ENCODE data around the gene CLASP1.
"Not testable (repeated sequence)": the region's sequence is repeated elsewhere in the genome, so short reads cannot be mapped to it uniquely, and the experiment has no call there.

The CLASP1 gene

DNA sequence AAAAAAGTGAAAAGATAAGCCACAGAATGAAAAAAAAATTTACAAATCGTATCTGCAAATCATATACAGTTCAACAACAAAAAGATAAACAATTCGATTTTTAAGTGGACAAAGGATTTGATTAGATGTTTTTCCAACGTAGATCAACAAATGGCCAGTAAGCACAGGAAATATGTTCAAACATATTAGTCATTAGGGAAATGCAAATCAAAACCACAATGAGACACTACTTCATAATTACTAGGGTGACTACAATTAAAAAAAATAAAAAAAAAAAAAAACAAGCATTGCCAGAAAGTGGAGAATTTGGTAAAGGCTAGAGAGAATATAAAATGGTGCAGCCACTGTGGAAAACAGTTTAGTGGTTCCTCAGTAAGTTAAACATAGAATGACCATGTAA lies 156.9 kb downstream of the CLASP1 start:
- DNase-seq, result no peak

DNA sequence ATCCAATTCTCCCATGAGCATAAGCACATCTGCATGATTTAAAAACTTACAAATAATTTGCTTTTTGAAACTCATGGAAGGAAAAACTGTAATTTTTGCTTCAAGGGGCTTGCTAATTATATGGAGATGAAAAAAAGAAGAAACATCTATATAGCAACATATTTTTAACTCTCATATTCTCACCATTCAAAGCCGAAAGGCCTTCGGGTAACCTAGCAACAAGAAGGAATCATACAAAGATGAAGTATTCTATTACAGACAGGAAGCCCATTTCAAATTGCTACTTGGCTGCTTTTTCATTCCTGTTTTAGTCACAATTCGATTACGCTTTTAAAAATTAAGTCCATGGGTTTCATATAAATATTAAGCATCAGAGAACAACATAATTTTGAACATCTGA lies 157.7 kb downstream of the CLASP1 start:
- DNase-seq, result no peak

DNA sequence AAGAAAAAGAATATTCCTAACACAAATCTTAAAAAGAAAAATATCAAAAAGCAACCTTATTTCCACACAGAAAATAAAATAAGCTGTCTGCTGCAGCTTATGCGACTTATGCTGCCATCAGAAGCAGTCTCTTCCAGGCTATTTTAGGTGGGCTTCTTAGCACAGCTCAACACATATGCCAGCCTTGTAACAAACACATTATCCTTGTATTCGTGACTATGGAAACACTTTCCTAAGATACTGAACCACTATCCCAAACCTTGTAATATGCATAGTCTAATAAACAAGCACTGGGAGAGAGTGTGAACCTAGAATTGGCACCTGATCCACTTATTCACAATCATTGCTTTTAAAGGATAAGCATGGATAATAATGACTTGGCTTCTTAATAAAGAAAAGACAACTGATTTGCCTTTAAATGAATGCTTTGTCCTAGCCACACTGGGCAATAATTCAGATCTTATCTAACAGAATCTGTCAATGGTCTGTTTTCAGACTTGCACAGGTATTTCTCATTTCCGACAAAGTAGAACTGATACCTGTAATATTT lies 158.6 kb downstream of the CLASP1 start:
- DNase-seq, result no peak

DNA sequence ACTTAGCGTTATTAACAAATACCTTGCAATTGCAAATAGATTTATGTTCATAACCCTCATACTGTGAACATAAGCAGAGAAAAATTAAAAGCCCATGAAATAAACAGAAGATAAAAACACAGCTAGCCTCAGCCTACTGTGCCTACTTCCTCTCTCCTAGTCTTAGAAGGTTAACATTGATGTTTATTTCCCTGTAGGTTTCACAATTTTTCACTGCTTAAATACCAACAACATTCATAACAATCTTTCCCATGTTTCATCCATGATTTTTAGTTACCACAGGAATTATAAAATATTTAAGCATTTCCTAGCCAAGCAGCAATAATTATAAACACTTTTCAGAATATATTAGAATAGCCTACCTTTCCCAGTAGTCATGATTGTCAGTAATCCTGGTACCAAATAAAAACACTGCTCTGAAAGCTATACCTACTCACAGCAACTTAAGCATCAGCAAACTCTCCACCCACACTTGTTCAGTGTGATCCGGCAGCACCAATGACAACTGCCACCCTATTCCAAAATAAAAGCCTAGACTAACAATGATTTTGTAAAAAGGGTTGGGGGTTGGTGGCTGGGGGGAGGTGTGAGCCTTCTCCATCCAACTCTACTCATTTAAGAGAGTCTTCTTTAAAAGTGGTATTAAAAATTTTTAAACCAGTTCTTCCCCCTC lies 159.2 kb downstream of the CLASP1 start:
- no peak for DNase-seq

DNA sequence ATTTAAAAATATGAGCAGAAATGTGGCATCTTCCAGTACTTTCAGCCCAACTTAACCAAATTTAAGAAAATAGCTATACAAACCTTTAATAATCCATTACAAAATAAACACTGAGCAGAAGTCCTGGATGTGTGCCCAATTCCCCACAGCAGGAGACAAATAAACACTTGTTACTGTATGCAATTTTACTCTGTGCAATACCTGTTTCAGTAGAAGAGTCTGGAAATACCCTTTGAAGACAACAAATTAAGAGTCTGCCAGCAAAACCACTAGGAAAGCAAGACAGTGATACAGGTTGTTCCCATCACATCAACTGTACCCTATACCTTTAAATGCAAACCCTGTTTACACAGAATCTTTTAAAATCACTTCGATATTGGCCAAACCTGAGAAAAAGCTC lies 160.0 kb downstream of the CLASP1 start:
- no peak for DNase-seq

DNA sequence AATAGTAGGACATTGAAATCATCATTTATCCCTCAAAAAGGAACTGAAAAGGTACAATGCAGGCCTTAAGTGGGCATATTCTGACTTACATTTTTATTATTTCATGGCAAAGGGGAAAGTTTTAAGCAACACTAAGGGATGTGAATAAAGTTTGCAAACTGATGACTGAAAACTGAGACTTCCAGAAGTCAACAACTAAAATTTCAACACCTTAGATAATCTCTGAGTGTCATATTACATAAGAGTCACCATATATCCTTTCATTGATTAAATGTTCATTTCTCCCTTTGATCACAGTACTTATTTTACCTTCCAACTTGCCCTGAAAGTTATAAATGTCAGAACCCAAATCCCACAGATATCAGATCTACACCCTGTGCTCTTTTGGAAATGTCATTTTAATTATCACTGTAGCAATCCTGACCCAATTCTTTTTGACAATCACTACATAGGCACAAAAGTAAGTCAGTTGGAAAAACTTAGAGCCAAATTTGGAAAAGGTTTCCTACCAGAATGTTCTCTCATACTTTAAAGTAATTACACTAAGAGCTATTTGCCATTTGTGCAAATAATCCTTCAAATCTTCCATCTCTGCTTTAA lies 163.0 kb downstream of the CLASP1 start:
- DNase-seq, result no peak

DNA sequence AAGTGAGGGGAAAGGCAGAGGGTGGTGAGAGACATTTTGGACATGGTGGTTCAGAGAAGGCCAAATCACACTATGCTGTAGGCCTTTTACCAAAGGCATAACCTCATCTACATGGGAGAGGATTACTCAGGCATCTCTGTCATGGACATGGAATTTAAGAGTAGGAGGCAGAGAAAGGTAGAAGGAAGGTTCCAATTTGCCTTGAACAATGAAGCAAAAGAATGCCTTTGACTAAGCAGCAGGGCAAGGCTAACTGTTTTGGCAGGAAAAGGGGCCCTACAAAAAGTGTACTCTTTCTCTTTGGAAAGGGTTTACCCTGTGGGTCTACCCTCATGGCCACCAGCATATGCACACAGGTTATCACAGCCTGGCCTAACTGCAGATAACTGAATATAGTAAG lies 164.2 kb downstream of the CLASP1 start:
- DNase-seq, result no peak

DNA sequence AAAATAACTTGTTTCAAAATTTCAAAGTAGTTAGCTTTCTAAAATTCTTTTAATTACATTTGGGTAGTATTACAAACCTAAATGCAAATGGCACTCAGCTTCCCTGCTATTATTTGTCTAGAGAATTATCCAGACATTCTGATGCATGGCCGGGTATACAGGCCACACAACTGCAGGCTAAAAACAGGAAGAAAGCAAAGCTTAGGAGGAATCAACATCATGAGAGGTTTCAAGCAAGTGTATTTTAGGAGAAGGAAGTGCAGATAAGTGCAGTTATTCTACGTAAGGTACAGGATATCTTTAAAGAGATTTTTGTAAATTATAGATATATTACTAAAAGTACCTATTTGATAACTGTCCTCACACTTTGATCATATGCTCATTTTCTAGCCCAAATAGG lies 165.4 kb downstream of the CLASP1 start:
- DNase-seq, result no peak

DNA sequence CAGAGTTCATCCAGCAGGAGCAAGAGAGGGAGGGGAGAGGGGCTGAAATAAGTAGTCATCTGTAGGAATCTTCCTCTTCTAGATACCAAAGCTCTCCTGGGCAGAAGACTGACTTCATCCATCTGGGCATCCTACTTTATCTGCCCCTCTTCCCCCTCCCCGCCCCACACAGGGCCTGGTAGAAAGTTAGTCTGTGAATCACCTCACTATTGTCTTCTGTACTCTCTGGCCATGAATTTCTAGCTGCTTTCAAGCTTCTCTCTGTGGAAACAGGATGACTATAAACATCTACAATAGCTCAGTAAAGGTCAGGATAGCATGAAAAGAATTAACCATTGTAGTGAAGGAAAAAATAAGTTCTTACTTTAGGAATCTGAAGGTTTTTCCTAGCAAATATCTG lies 166.2 kb downstream of the CLASP1 start:
- DNase-seq, result no peak

DNA sequence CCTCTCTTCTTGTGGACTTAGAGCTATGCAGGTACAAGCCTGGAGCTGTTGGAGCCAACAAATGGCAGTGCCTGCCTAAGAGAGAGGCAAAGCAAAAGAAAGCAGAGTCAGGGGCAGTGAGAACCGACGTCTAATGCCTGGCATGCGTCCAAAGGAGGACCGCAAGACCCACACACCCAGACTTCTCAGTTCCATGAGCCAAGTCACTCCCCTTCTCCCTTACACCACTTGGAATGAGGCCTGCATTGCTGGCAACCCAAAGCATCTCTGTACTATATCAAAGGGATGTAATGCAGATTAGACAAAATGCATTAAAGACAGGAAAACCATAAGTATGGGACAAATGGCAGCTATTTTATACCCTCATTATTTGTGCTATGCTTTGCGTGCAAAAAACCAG lies 168.4 kb downstream of the CLASP1 start:
- DNase-seq, result no peak

DNA sequence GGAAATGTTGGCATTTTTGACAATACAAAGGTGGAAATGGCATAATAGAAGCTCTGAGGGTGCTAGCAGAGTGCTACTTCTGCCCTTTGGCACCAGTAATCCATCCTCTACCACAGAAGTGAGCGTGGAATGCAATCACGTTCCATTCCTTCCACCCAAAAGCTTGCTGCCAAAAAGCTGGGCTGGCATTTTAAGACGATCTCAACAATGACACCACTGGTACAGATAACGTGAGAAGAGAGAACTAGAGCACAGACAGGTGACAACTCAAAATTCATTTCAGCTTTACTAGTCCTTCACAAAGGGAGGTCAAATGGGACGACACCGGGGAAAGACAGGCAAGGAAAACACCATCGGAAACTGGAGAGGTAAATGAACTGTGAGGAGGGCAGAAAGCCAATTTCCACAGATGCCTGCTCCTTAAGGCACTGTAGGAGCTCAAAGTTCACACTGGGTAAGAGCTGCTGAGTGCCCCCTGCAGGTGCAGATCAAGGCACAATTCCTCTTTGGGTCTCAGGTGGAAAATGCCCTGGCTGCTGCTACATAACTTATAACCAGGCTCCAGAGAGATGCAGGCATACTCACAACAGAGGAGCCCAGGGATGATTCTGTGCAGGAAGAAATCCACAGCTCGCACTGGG lies 169.3 kb downstream of the CLASP1 start:
- DNase-seq, result no peak

DNA sequence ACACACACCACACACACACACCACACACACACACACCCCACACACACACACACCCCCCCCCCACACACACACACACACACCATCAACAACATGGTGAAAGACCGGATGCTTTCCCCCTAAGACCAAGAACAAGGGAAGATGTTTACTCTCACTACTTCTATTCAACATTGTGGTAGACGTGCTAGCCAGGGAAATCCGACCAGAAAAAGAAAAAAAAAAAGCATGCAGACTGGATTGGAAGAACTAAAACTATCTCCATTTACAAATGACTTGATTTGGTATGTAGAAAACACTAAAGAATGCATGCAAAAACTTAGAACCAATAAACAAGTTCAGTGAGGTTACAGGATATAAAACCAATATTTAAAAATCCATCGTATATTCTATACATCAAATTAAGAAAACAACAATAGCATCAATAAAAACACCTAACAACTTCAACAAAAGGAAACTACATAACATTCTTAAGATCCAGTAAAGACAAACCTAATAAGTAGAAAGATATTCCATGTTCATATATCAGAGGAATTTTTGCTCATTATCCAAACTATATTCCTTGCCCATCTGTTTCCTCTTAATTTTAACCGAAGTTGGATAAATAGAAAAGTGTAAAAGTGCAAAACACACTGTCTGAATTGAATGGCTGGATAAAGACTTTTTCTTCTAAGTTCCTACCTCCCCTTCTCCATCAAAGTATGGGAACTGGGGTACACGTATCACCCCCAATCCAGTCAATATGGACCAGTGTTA lies 170.1 kb downstream of the CLASP1 start:
- DNase-seq, result no peak

DNA sequence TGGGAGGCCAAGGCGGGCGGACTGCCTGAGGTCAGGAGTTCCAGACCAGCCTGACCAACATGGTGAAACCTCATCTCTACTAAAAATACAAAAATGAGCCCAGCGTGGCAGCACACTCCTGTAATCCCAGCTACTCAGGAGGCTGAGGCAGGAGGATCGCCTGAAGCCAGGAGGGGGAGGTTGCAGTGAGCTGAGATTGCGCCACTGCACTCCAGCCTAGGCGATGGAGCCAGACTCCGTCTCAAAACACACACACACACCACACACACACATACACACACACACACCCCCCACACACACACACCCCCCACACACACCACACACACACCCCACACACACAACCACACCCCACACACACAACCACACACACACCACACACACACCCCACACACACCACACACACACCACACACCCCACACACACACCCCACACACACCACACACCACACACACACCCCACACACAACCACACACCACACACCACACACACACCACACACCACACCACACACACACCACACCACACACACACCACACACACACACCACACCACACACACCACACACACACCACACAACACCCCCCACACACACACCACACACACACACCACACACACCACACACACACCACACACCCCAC lies 170.8 kb downstream of the CLASP1 start:
- DNase-seq, result not testable (repeated sequence)

DNA sequence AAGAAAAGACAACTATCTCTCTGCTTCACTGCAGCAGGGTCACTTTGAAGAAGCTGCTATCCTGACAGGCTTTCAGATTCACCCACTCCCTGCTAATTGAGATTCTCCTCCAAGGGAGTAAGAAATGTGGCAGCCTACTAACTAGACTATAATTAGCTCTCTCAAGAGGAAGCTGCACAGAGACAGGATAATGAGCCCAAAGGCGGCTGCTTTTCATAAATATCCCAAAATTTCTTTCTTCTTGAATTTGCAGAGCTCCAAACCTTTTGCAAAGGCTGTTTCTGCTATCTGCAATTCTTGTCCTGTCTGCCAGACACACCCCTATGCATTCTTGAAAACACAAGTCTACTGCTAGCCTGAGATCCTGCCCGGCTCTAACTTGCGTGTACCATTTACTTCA lies 172.6 kb downstream of the CLASP1 start:
- no peak for DNase-seq

DNA sequence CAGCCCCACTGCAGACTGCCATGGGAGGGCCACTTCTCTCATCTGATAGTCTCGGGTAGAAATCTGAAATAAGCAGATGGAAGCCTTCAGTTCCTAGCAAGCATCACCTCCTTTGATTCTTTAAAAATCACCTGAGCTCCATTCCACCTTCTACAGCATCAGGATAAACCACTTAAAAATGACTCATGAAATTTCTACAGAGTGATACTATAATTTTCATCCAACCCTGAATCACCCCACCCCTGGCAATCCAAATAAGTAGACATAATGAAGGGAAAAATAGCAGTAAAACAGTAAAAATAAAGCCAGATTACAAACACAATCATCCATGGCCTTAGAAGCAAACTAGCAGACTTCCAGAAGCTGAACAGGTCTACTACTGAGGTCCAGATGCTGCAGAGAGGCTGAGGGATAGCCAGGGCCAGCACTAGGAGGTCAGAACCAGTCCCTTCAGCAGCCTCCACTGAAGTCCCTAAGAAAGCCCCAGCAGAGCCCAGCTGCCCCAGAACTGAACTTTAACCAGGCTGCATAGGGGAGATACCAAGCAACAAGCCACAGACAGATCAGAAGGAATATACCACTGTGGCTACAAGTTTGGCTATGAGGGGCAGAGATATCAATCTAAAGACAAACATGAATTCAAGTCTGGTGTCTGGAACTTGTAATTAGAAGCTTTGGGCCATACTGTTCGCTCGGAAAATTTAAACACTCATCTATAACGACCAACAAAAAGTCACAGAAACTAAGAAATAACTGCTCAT lies 173.3 kb downstream of the CLASP1 start:
- DNase-seq, result no peak

DNA sequence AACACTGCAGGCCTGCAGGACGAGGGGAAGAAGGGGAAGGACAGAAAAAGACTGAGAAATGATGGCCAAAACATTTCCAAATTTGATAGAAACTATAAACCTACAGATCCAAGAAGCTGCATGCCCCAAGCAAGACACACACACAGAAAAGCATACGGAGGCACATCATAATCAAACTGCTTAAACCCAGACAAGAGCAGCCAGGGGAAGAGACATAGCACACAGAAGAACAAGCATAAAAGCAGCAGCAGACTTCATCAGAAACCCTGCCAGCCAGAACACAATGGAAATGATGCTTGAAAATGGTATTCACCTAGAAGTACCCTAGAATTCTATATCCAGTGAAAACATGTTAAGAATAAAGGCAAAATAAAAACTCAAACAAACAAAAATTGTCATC lies 175.8 kb downstream of the CLASP1 start:
- DNase-seq, result no peak

DNA sequence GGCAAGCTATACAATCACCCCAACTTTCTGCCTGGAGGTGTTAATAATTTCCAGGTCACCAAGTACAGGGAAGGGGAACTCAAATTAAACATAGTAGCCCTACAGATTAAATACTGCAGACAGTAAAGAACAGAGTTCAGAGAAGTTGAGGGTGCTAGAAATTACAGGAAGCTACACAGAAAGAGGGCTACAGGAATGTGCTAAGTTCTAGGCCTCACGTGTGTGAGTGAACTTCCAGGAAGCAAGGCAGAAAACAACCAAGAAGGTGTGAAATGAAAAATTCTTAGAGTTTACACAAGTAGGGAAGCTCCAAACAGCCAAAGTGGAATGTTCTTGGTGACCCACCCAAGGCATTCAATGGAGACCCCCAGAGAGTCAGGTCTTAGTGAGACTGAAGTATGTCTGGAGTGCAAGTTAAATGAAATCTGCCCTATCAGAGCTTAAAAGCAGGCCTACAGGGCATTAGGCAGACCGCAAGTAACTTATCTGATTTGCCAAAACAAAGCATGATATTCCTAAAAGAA lies 176.7 kb downstream of the CLASP1 start:
- DNase-seq, result no peak

DNA sequence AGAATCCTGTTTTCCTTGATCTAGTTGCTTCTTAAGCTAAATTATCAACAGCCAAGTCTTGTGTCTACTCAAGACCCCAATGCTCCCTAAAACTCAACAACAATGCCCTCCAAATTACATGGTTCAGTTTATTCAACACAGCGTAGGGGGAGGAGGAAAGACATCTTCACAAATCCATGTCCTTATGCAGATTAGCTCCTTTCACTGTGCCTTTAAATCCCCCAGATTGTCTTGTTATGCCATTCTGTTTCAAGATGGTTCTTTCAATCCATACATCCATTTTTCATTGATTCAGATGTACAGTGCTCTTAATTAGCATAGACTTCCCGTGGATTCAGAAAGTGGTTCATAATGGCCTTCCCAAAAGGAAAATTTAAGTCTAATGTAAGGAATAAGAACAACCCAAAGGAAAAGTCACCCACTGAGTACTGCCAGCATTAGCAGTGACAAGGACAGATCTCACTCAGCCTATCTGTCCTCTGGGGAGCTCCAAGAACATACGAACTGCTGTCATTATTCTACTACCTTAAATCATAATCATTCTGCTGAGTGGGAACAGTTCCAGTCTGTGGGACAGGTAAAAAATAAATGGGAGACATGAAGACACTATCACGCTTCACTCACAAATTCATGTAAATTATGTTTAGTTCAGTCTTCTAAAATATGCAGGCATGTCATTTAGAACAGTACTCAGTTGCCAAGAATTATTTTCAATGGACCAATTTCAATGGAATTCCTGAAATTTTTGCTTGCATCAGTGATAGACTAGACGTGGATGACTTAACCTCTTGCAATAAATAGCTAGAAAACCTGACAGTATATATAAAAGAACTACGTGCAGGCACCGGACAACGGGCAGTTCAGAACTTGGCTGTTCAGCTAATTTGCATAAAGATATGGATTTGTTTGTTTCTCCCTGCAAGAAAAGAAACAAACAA lies 177.5 kb downstream of the CLASP1 start:
- DNase-seq, result no peak

DNA sequence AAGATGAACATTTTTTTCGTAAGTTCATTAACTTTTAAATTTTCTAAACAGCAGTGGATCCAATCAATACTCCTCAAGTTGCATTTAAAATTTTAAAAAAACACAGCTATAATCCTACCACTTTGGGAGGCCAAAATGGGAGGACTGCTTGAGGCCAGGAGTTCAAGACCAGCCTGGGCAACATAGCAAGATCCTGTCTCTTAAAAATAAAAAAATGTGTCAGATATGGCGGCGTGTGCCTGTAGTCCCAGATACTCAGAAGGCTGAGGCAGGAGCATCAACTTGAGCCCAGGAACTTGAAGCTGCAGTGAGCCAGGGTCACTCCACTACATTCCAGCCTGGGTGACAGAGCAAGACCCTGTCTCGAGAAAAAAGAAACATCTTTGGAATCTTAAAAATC lies 178.3 kb downstream of the CLASP1 start:
- no peak for DNase-seq

DNA sequence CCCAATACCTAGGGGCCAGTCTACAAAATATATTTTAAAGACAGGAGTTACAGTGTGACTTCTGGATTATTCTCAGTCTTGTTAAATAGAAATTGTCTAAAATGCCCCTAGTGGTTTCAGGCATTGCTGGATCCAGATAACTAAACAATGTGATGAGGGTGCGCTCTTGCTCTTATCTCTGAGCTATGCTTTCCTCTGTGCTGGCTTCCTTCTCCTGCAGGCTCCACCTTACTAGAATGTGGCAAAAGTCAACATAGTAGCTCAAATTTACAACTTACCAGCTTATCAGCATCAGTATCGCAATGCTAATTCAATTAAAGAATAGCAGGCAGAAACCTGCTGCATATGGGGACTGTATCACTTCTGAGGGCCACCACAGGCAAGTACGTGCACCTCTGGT lies 179.9 kb downstream of the CLASP1 start:
- no peak for DNase-seq

DNA sequence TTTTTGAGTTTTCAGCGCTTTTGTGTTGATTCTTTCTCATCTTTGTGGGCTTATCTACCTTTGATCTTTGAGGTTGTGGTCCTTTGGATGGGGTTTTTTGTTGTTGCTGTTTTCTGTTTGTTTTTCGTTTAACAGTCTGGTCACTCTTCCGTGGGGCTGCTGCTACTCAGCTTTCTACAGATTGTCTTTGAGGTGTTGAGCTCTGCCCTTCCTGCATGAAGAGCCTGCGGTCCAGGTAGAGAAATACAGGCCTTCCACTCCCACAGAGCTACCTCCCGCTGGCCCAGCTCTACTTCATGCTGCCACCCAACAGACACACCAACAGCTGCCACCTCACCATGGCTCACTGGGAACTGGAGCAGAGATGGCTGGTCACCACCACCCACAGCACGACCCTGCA lies 180.3 kb downstream of the CLASP1 start:
- DNase-seq, result no peak
